ENCODE data around the gene DLX5. TPM values are rescaled to one million over a fixed set of nuclear protein-coding genes. Genes with fewer than 3 reads are reported as not detected.

DLX5 gene
- total and polyA plus RNA-seq, 7 experiments from 2014 or later, result not detected

DNA sequence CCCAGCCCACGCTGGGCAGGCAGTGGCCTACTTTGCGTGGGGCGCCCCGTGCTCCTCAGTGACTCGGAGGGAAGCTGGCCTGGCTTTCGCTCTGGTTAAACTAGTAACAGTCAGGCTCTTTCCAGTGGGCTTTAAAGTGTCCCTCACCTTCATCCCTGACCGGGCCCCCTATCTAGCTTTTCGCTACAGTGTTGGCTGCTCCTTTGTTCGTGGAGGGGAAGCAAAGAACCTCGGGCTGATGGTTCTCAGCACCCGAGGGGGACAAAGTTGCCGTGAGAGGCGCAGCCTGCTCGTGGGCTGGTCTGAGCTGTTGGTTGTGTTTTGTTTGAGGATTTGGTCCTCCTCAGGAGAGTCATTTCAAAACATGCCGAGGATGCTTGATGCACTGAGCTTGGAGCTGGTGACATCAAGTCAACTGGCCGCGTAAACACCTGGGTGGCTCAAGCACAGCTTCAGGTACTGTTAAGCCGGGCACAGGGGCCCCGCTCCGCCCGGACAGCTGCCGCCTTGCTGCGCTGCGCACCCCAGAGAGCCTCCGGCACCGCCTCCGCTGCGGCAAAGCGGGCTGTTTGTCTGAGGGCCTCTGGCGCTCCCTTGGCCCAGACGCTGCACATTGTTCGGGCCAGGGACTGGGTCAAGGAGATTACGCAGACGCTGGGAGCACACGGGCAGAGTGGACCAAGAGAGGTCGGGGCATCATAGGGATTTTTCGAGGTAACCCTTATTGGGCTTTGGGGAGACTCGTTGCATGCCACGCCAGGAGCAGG, 17.6 kb downstream of the DLX5 start:
- Histone ChIP-seq H3K9me3 (ENCODE audit: control insufficient read depth in 2 of 3, low read length in 3 of 3) (peaks cover 0 to 6% (median 0%) of the 10 kb centered on the region in 3 experiments), H3K36me3 (ENCODE audit: control insufficient read depth in 2 of 3, insufficient read depth in 3 of 3, low read length in 3 of 3) (no peaks in the 10 kb centered on the region), H3K4me1 (ENCODE audit: control insufficient read depth in 2 of 2, insufficient read depth in 2 of 2, low read length in 2 of 2) (peaks cover 12 to 19% of the 10 kb centered on the region in 2 donors), H3K27me3 (ENCODE audit: control insufficient read depth in 2 of 2, insufficient read depth in 2 of 2, low read length in 2 of 2) (peaks cover 17 to 56% of the 10 kb centered on the region in 2 donors), H3K4me3 (ENCODE audit: low read length) (no peak overlapping the region), H3K27ac (ENCODE audit: low read depth, low read length) (no peak overlapping the region)
- Mint-ChIP-seq H3K27ac (peak overlapping the region in 2 of 9 donors; percentile 32 to 79), H3K4me1 (peaks cover 7 to 29% (median 20%) of the 10 kb centered on the region in 7 donors), H3K36me3 (peaks cover 0 to 7% (median 0%) of the 10 kb centered on the region in 5 donors), H3K27me3 (peaks cover 78 to 90% (median 83%) of the 10 kb centered on the region in 5 donors), H3K4me3 (peak overlapping the region; percentile 72 to 88 (median 80)), H3K9me3 (peaks cover 0 to 34% (median 8%) of the 10 kb centered on the region in 11 donors)
- ChIA-PET POLR2A (no interaction called here), CTCF (no interaction called here)
- ATAC-seq, result no peak
- DNase-seq, result no peak
- intact Hi-C loops (cut with micrococcal nuclease), result no loop called here

DNA sequence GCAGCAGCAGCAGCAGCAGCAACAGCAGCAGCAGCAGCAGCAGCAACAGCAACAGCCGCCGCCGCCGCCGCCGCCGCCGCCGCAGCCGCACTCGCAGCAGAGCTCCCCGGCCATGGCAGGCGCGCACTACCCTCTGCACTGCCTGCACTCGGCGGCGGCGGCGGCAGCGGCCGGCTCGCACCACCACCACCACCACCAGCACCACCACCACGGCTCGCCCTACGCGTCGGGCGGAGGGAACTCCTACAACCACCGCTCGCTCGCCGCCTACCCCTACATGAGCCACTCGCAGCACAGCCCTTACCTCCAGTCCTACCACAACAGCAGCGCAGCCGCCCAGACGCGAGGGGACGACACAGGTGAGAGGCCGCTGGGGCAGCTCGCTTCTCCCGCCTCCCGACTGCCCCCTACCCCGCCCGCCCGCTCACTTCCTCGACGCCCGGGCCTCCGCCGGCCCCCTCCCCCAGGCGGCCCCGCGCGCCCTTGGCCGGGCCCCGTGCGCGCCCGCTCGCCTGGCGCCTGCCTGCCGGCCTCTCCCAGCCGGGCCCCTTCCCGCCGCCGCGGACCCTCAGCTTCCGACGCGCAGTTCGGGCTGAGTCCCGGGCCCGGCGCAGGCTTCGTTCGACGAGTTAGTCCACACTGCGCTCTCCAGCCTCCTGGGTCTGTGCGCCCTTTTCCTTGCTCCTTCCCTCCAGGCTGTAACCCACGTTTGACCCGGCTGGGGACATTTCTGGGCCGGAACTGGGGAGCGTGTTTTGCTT, 18.4 kb downstream of the DLX5 start:
- peaks cover 0 to 34% (median 8%) of the 10 kb centered on the region in 11 donors for H3K9me3 Mint-ChIP-seq

DNA sequence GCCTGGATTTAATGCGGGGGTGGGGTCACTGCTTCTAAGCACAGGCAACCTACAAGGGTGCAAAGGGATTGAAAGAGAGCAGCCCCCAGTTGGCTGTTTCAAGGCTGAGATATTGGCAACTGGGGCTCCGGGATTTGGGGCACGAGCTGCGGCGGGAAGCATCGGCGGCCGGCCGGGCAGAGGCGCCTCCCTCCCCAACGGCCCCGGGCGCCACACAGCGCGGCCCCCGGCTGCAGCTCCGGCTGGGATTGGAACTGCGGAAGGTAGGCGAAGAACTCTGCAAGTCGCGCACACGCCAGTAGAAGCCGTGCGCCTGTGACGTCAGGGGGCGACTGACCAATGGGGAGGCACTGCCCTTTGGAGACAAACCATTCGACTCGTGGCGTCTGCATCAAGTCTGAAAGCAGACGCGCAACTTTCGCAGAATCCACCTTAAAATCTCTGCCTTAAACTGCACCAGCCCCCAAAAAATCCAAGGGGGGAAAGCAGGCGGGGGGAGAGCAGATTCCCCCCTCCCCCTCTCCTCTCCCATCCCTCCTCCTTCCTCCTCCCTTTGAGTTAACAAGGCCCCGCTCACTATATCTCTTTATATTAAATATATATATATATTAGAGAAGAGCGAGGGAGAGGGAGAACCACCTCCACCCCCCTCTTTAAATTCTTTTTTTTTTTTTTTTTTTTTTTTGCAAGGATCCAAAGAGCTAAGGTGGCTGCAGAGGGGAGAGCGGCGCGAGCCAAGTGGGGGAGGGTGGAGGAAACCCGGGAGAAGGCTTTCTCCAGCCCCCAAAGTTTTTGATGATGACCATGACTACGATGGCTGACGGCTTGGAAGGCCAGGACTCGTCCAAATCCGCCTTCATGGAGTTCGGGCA, 19.2 kb downstream of the DLX5 start, which contains the start of gene DLX6:
Gene DLX6, plus strand, starts transcription at position 371 of the 872 bp plus-strand sequence. Its CDS starts 425 bp downstream, at position 796.
- peak within 1 kb of the TSS; percentile 72 to 88 (median 76) for H3K4me3 Mint-ChIP-seq
- peak within 1 kb of the TSS; percentile 33 for H3K4me3 ChIP-seq (ENCODE audit: low read length)
- peak within 1 kb of the TSS in 1 of 9 donors; percentile 29 for H3K27ac Mint-ChIP-seq
- ATAC-seq (peak; percentile 13), DNase-seq (no peak)
- ChIA-PET CTCF (no interaction called here), POLR2A (no interaction called here)
- H3K9me3 Mint-ChIP-seq, result peaks cover 0 to 36% (median 9%) of the 10 kb centered on the region in 11 donors
- H3K27me3 Mint-ChIP-seq, result peaks cover 80 to 92% (median 83%) of the 10 kb centered on the region in 5 donors
- peaks cover 12 to 19% of the 10 kb centered on the region in 2 donors for H3K4me1 ChIP-seq (ENCODE audit: control insufficient read depth in 2 of 2, insufficient read depth in 2 of 2, low read length in 2 of 2)
- peaks cover 0 to 6% (median 0%) of the 10 kb centered on the region in 3 experiments for H3K9me3 ChIP-seq (ENCODE audit: control insufficient read depth in 2 of 3, low read length in 3 of 3)
- H3K4me1 Mint-ChIP-seq, result peaks cover 7 to 29% (median 20%) of the 10 kb centered on the region in 7 donors
- H3K36me3 ChIP-seq (ENCODE audit: control insufficient read depth in 2 of 3, insufficient read depth in 3 of 3, low read length in 3 of 3), result no peaks in the 10 kb centered on the region
- H3K36me3 Mint-ChIP-seq, result peaks cover 0 to 8% (median 0%) of the 10 kb centered on the region in 5 donors
- intact Hi-C loops (cut with micrococcal nuclease), result no loop called here
- no peak within 1 kb of the TSS for H3K27ac ChIP-seq (ENCODE audit: low read depth, low read length)
- H3K27me3 ChIP-seq (ENCODE audit: control insufficient read depth in 2 of 2, insufficient read depth in 2 of 2, low read length in 2 of 2), result peaks cover 17 to 49% of the 10 kb centered on the region in 2 donors

More for the DNA sequence above, 18.4 kb downstream of the DLX5 start:
- ChIA-PET CTCF (no interaction called here), POLR2A (no interaction called here)
- ATAC-seq (peak; percentile 71), DNase-seq (peak in 7 of 9 donors; percentile 24 to 52 (median 48))
- Mint-ChIP-seq H3K4me1 (peaks cover 7 to 29% (median 20%) of the 10 kb centered on the region in 7 donors), H3K4me3 (peak overlapping the region; percentile 74 to 88 (median 82)), H3K27ac (peak overlapping the region in 2 of 9 donors; percentile 32 to 79), H3K27me3 (peaks cover 78 to 90% (median 83%) of the 10 kb centered on the region in 5 donors), H3K36me3 (peaks cover 0 to 5% (median 0%) of the 10 kb centered on the region in 5 donors)
- H3K27me3 ChIP-seq (ENCODE audit: control insufficient read depth in 2 of 2, insufficient read depth in 2 of 2, low read length in 2 of 2), result peaks cover 17 to 55% of the 10 kb centered on the region in 2 donors
- no peaks in the 10 kb centered on the region for H3K36me3 ChIP-seq (ENCODE audit: control insufficient read depth in 2 of 3, insufficient read depth in 3 of 3, low read length in 3 of 3)
- intact Hi-C loops (cut with micrococcal nuclease), result no loop called here
- H3K4me1 ChIP-seq (ENCODE audit: control insufficient read depth in 2 of 2, insufficient read depth in 2 of 2, low read length in 2 of 2), result peaks cover 12 to 19% of the 10 kb centered on the region in 2 donors
- no peak overlapping the region for H3K4me3 ChIP-seq (ENCODE audit: low read length)
- H3K27ac ChIP-seq (ENCODE audit: low read depth, low read length), result no peak overlapping the region
- peaks cover 0 to 6% (median 0%) of the 10 kb centered on the region in 3 experiments for H3K9me3 ChIP-seq (ENCODE audit: control insufficient read depth in 2 of 3, low read length in 3 of 3)

DNA sequence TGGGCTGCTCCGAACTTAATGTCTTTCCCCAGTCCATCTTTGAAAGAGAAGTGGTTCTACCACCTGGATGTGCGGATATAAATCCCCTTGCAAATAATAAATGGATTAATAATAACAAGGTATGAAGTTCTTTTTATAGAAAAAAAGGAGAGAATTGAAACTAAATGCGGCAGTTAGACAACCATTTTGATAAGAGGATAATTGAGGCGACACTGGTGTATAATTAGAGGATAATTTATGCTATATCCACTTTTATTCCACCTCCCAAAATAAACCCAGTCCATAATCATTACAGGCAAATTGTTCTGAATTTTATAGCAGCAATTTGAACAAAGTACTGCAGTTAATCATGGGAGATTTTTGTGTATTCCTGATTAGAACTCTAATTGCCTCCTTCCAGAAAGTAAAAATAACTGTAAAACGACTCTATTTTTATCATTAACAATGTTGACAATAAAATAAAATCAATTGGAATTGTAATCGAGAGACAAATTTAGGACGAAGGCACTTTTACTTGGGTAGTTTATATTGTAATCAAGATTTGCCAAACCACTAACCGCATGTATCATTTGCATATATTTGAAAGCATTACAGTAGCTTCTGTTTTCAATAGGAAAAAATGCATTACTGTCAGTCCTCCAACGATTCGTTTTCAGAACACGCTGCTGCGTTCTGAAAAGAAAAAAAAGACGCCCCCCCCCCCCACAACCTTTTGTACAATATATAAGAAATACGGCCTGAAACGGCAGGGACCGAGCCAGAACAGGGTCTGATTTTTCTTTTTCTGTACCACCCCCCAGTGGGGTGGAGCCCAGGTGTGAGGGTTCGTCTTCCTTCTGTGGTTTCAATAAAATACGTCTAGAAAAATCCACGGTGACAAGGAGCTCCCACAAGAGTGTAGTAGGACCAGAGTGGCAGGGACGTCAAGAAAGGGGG, 20.1 kb downstream of the DLX5 start:
- Histone ChIP-seq H3K36me3 (ENCODE audit: control insufficient read depth in 2 of 3, insufficient read depth in 3 of 3, low read length in 3 of 3) (no peaks in the 10 kb centered on the region), H3K9me3 (ENCODE audit: control insufficient read depth in 2 of 3, low read length in 3 of 3) (peaks cover 0 to 6% (median 0%) of the 10 kb centered on the region in 3 experiments), H3K4me3 (ENCODE audit: low read length) (peak overlapping the region; percentile 33), H3K27ac (ENCODE audit: low read depth, low read length) (no peak overlapping the region), H3K4me1 (ENCODE audit: control insufficient read depth in 2 of 2, insufficient read depth in 2 of 2, low read length in 2 of 2) (peaks cover 12 to 19% of the 10 kb centered on the region in 2 donors), H3K27me3 (ENCODE audit: control insufficient read depth in 2 of 2, insufficient read depth in 2 of 2, low read length in 2 of 2) (peaks cover 12 to 54% of the 10 kb centered on the region in 2 donors)
- Mint-ChIP-seq H3K9me3 (peaks cover 0 to 32% (median 9%) of the 10 kb centered on the region in 11 donors), H3K27me3 (peaks cover 79 to 92% (median 83%) of the 10 kb centered on the region in 5 donors), H3K4me3 (peak overlapping the region in 9 of 10 donors; percentile 48 to 88 (median 76)), H3K36me3 (peaks cover 0 to 10% (median 0%) of the 10 kb centered on the region in 5 donors), H3K4me1 (peaks cover 7 to 29% (median 17%) of the 10 kb centered on the region in 7 donors), H3K27ac (peak overlapping the region in 1 of 9 donors; percentile 29)
- no peak for ATAC-seq
- intact Hi-C loops (cut with micrococcal nuclease), result loop anchor here in 1 of 2 donors (1.0 kb wide), 1 partner anchor 20 kb away; the partner anchor contains the start of gene DLX5
- ChIA-PET CTCF (no interaction called here), POLR2A (no interaction called here)
- DNase-seq, result no peak

DNA sequence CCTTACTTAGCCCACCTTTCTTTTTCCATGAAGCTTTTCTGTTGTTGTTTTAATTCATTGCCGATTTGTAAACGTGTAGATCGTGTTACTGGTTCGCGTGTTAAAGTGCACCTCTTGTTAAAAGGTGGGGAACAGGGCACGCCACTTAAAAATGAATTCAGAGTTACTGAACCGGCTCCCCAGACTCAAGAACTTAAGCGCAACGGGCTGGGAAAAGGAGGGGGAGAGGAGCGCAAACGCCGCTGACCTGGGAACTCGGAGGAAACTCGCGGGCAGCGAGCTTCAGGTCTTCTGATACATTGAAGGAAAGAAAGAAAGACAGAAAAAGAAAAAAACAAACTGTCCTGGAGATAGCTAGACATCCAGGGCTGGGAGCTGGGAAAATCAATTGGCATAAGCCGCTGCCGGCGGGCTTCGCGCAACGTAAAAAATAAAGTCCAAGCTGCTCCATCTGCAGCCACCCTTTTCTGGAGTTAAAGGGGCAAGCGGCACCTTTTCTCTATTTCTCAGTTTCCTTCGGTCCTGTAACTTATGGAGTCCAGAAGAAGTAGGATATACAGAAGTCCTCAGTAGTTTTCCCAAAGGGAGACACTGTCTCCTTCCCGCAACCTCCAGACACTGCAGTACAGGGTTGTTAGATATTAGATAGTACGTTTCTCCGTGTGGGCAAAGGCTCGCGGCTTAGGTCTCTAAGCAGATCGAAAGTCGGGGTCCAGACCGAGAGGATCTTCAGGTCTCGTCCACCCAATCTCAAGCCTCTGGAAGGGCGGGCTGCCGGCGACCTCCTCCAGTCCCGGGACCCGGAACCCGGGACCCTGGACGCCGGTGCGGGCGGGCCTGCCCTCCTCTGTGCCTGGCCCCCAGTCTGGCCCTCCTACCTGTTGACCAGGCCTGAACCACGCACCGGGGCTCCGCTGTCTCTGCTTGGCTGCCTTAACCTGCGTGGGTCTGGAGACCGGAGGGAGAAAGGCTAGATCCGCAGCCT, 21.1 kb downstream of the DLX5 start:
- ChIA-PET POLR2A (no interaction called here), CTCF (no interaction called here)
- Histone ChIP-seq H3K9me3 (ENCODE audit: control insufficient read depth in 2 of 3, low read length in 3 of 3) (peaks cover 0 to 6% (median 0%) of the 10 kb centered on the region in 3 experiments), H3K27me3 (ENCODE audit: control insufficient read depth in 2 of 2, insufficient read depth in 2 of 2, low read length in 2 of 2) (peaks cover 8 to 48% of the 10 kb centered on the region in 2 donors), H3K36me3 (ENCODE audit: control insufficient read depth in 2 of 3, insufficient read depth in 3 of 3, low read length in 3 of 3) (no peaks in the 10 kb centered on the region), H3K4me1 (ENCODE audit: control insufficient read depth in 2 of 2, insufficient read depth in 2 of 2, low read length in 2 of 2) (peaks cover 12 to 19% of the 10 kb centered on the region in 2 donors), H3K4me3 (ENCODE audit: low read length) (no peak overlapping the region), H3K27ac (ENCODE audit: low read depth, low read length) (no peak overlapping the region)
- ATAC-seq (no peak), DNase-seq (no peak)
- Mint-ChIP-seq H3K36me3 (peaks cover 0 to 10% (median 0%) of the 10 kb centered on the region in 5 donors), H3K4me1 (peaks cover 7 to 29% (median 22%) of the 10 kb centered on the region in 7 donors), H3K9me3 (peaks cover 0 to 30% (median 7%) of the 10 kb centered on the region in 11 donors), H3K27ac (peak overlapping the region in 2 of 9 donors; percentile 43 to 52), H3K4me3 (peak overlapping the region in 9 of 10 donors; percentile 17 to 88 (median 74)), H3K27me3 (peaks cover 80 to 94% (median 84%) of the 10 kb centered on the region in 5 donors)
- intact Hi-C loops (cut with micrococcal nuclease), result loop anchor here in 1 of 2 donors (1.0 kb wide), 1 partner anchor 21 kb away; the partner anchor contains the start of gene DLX5

Measured in naive thymus-derived CD4-positive, alpha-beta T cell (primary cell).